Ishikawa (cell line): Measurements from ENCODE around the gene NKX6-1.

Experiments used
- CEBPB ChIP-seq: IDR thresholded peaks from 2 replicates; pipeline ENCODE4 v1.6.1; 2012
- CREB1 ChIP-seq: IDR thresholded peaks from 2 replicates; pipeline ENCODE4 v1.6.1; 2012; ENCODE audit warnings: low read depth
- EGR1 ChIP-seq: IDR thresholded peaks from 2 replicates; pipeline ENCODE4 v1.6.1; 2012
- EP300 ChIP-seq: IDR thresholded peaks from 2 replicates; pipeline ENCODE4 v1.6.1; 2012; ENCODE audit warnings: borderline replicate concordance
- FOXM1 ChIP-seq: IDR thresholded peaks from 2 replicates; pipeline ENCODE4 v1.6.1; 2012; ENCODE audit warnings: low read depth, borderline replicate concordance
- MAX ChIP-seq: IDR thresholded peaks from 2 replicates; pipeline ENCODE4 v1.6.1; 2012
- NFIC ChIP-seq: IDR thresholded peaks from 2 replicates; pipeline ENCODE4 v1.6.1; 2012
- RAD21 ChIP-seq: IDR thresholded peaks from 2 replicates; pipeline ENCODE4 v1.6.1; 2012; ENCODE audit warnings: low read depth
- REST ChIP-seq: IDR thresholded peaks from 2 replicates; pipeline ENCODE4 v1.6.1; 2012; ENCODE audit warnings: low read depth, mild to moderate bottlenecking
- TAF1 ChIP-seq: IDR thresholded peaks from 2 replicates; pipeline ENCODE4 v1.6.1; 2012; ENCODE audit warnings: low read depth, mild to moderate bottlenecking
- TEAD4 ChIP-seq: IDR thresholded peaks from 2 replicates; pipeline ENCODE4 v1.6.1; 2012
- USF1 ChIP-seq: IDR thresholded peaks from 2 replicates; pipeline ENCODE4 v1.6.1; 2012
- YY1 ChIP-seq: IDR thresholded peaks from 2 replicates; pipeline ENCODE4 v1.6.1; 2012; ENCODE audit warnings: low read depth

- TF ChIP-seq CEBPB (no peak), EP300 (no peak), YY1 (no peak), TAF1 (no peak), RAD21 (no peak), REST (no peak), MAX (no peak), TEAD4 (no peak), USF1 (no peak), EGR1 (no peak), CREB1 (no peak), NFIC (no peak), FOXM1 (no peak)
Observed at GRCh38 chr4:84481860-84482245, 17.2 kb downstream of the NKX6-1 start.
